Measurements from ENCODE around the gene ME3. TPM values are rescaled to one million over a fixed set of nuclear protein-coding genes. Genes with fewer than 3 reads are reported as not detected.
"Not testable (repeated sequence)": the region's sequence is repeated elsewhere in the genome, so short reads cannot be mapped to it uniquely, and the experiment has no call there.

The ME3 gene
- total and polyA plus RNA-seq, 4 donors, result 7.4 to 38.7 (median 21.2) TPM

DNA sequence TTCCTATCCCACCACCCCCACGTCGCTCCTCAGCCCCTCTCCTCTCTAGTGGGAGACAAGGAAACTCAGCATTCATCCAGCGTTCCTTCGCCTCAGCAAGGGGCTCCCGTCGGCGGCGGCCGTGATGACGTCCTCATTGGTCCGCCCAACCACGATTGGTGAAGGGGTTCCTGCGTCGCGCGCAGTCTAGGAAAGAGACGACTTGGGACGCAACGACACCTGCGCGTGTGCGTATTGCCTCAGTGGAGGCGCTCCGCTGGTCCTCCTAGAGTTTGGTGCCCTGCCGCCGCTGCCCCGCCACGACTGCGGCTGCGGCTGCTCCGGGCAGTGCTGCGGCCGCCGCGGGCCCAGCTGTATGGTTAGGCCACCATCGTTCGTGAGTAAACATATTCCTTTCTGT lies 241.2 kb downstream of the ME3 start:
- TF ChIP-seq, protein P1, sequence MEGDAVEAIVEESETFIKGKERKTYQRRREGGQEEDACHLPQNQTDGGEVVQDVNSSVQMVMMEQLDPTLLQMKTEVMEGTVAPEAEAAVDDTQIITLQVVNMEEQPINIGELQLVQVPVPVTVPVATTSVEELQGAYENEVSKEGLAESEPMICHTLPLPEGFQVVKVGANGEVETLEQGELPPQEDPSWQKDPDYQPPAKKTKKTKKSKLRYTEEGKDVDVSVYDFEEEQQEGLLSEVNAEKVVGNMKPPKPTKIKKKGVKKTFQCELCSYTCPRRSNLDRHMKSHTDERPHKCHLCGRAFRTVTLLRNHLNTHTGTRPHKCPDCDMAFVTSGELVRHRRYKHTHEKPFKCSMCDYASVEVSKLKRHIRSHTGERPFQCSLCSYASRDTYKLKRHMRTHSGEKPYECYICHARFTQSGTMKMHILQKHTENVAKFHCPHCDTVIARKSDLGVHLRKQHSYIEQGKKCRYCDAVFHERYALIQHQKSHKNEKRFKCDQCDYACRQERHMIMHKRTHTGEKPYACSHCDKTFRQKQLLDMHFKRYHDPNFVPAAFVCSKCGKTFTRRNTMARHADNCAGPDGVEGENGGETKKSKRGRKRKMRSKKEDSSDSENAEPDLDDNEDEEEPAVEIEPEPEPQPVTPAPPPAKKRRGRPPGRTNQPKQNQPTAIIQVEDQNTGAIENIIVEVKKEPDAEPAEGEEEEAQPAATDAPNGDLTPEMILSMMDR (IDR thresholded peaks at IDR 0.05; ENCODE audit: control extremely low read depth, extremely low read depth), result no peak
- Histone ChIP-seq H3K4me1 (ENCODE audit: control insufficient read depth in 5 of 5, insufficient read depth in 5 of 5, low read length in 5 of 5) (no peaks in the 10 kb centered on the region), H3K9ac (ENCODE audit: insufficient read depth in 1 of 2, low read length in 2 of 2) (no peak overlapping the region), H3K9me3 (ENCODE audit: control insufficient read depth in 4 of 4, insufficient read depth in 3 of 4, low read length in 3 of 4) (peaks cover 0 to 10% (median 4%) of the 10 kb centered on the region in 4 donors), H3K27me3 (ENCODE audit: control insufficient read depth in 3 of 3, insufficient read depth in 3 of 3, low read length in 2 of 3) (no peaks in the 10 kb centered on the region), H3K27ac (ENCODE audit: low read depth in 1 of 2, low read length in 1 of 2) (no peak overlapping the region), H3K4me3 (no peak overlapping the region), H3K36me3 (ENCODE audit: control insufficient read depth in 4 of 4, insufficient read depth in 4 of 4, low read length in 4 of 4) (peaks cover 0 to 5% (median 0%) of the 10 kb centered on the region in 4 donors)
- DNase-seq (no peak), ATAC-seq (ENCODE audit: insufficient read depth, low FRiP score) (no peak)
- 82 to 91% methylated on average over 37 of the region's 37 CpGs for WGBS, 2 donors

DNA sequence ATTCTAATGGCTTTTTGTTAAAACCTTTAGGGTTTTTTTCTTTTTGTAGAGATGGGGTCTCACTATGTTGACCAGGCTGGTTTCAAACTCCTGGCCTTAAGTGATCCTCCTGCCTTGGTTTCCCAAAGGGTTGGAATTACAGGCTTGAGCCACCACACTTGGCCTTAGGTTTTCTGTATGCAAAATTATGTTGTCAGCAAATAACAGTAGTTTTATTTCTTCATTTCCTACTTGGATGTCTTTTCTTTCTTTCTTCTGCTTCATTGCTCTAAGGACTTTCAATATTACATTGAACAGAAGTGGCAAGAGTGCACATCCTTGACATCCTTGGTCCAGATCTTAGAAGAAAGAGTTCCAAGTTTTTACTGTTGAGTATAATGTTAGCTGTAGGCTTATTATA lies 245.0 kb downstream of the ME3 start:
- Histone ChIP-seq H3K4me3 (no peak overlapping the region), H3K27me3 (ENCODE audit: control insufficient read depth in 3 of 3, insufficient read depth in 3 of 3, low read length in 2 of 3) (no peaks in the 10 kb centered on the region), H3K4me1 (ENCODE audit: control insufficient read depth in 5 of 5, insufficient read depth in 5 of 5, low read length in 5 of 5) (no peaks in the 10 kb centered on the region), H3K9me3 (ENCODE audit: control insufficient read depth in 4 of 4, insufficient read depth in 3 of 4, low read length in 3 of 4) (peaks cover 0 to 10% (median 2%) of the 10 kb centered on the region in 4 donors), H3K27ac (ENCODE audit: low read depth in 1 of 2, low read length in 1 of 2) (no peak overlapping the region), H3K9ac (ENCODE audit: insufficient read depth in 1 of 2, low read length in 2 of 2) (no peak overlapping the region), H3K36me3 (ENCODE audit: control insufficient read depth in 4 of 4, insufficient read depth in 4 of 4, low read length in 4 of 4) (no peaks in the 10 kb centered on the region)
- TF ChIP-seq, protein P1 (IDR thresholded peaks at IDR 0.05; ENCODE audit: control extremely low read depth, extremely low read depth), result no peak
- DNase-seq (no peak), ATAC-seq (ENCODE audit: insufficient read depth, low FRiP score) (no peak)

DNA sequence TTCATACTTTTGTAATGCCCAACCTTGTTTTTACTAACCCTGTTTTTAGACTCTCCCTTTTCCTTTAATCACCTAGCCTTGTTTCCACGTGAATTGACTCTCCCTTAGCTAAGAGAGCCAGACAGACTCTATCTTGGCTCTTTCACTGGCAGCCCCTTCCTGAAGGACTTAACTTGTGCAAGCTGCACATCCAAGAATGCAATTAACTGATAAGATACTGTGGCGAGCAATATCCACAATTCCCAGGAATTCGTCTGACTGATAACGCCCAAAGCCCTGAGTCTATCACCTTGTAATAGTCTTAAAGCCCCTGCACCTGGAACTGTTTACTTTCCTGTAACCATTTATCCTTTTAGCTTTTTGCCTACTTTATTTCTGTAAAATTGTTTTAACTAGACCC lies 248.9 kb downstream of the ME3 start:
- not testable (repeated sequence) for H3K27me3 ChIP-seq (ENCODE audit: control insufficient read depth in 3 of 3, insufficient read depth in 3 of 3, low read length in 2 of 3); ATAC-seq (ENCODE audit: insufficient read depth, low FRiP score); H3K36me3 ChIP-seq (ENCODE audit: control insufficient read depth in 4 of 4, insufficient read depth in 4 of 4, low read length in 4 of 4); H3K4me3 ChIP-seq; H3K27ac ChIP-seq (ENCODE audit: low read depth in 1 of 2, low read length in 1 of 2); DNase-seq; H3K9ac ChIP-seq (ENCODE audit: insufficient read depth in 1 of 2, low read length in 2 of 2); H3K4me1 ChIP-seq (ENCODE audit: control insufficient read depth in 5 of 5, insufficient read depth in 5 of 5, low read length in 5 of 5)
- 58 to 67% methylated on average over 4 of the region's 4 CpGs for WGBS, 2 donors
- H3K9me3 ChIP-seq (ENCODE audit: control insufficient read depth in 4 of 4, insufficient read depth in 3 of 4, low read length in 3 of 4), result peaks cover 0 to 10% (median 0%) of the 10 kb centered on the region in 4 donors

DNA sequence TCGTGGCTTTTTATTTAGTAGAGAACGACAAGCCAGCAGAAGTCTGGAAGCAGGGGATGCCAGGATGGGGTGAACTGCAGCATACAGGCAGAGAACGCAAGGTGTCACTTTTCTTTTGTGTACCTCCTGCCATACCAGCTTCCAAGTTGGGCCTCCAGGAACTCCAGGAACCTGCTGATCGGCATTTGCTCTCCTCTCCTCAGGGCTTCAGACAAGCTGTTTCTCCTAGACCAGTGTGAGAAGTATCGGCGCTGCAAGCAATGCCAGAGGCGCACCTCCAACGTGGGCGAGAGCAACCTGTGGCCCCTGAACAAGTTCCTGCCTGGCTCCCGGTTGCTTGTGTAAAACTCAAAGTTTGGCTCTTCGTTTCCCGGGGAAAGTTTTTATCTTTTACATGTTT lies 250.0 kb downstream of the ME3 start:
- no peak for ATAC-seq (ENCODE audit: insufficient read depth, low FRiP score)
- WGBS, 2 donors, result 59 to 74% methylated on average over 12 of the region's 12 CpGs

More for the DNA sequence above, 250.0 kb downstream of the ME3 start:
- Histone ChIP-seq H3K27ac (ENCODE audit: low read depth in 1 of 2, low read length in 1 of 2) (no peak overlapping the region), H3K27me3 (ENCODE audit: control insufficient read depth in 3 of 3, insufficient read depth in 3 of 3, low read length in 2 of 3) (no peaks in the 10 kb centered on the region), H3K9me3 (ENCODE audit: control insufficient read depth in 4 of 4, insufficient read depth in 3 of 4, low read length in 3 of 4) (peaks cover 0 to 6% (median 0%) of the 10 kb centered on the region in 4 donors), H3K4me1 (ENCODE audit: control insufficient read depth in 5 of 5, insufficient read depth in 5 of 5, low read length in 5 of 5) (no peaks in the 10 kb centered on the region), H3K9ac (ENCODE audit: insufficient read depth in 1 of 2, low read length in 2 of 2) (no peak overlapping the region), H3K36me3 (ENCODE audit: control insufficient read depth in 4 of 4, insufficient read depth in 4 of 4, low read length in 4 of 4) (no peaks in the 10 kb centered on the region), H3K4me3 (no peak overlapping the region)
- TF ChIP-seq, protein P1 (IDR thresholded peaks at IDR 0.05; ENCODE audit: control extremely low read depth, extremely low read depth), result no peak
- DNase-seq, result no peak
